ENCODE data around the gene CZIB. TPM values are rescaled to one million over a fixed set of nuclear protein-coding genes. Genes with fewer than 3 reads are reported as not detected.

CZIB gene
- total RNA-seq, 1 experiment from 2014 or later, result 43.1 TPM

DNA sequence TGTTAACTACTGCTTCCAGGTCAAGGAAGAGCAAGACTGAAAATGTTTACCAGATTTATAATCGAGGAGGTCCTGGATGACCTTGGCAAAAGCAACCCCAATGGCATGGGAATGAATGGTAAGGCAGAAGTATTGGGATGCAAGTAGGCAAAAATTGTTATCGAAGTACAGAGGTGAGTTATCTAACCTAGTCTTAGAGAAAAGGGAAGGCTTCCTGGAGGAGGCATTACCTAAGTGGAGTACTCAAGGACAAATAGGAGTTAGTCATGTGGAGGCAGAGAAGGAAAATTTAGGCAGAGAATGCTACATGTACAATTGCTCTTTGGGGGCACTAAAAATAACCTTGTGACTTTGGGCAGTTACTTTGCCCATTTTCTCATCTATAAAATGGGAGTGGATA is 21.4 kb upstream of the CZIB start:
- POLR2A ChIA-PET, result no interaction called here
- intact Hi-C loops (cut with micrococcal nuclease), result no loop called here
- TF ChIP-seq EGR1 (IDR thresholded peaks at IDR 0.05; ENCODE audit: low read depth) (no peak), SRF (IDR thresholded peaks at IDR 0.05; ENCODE audit: low read depth) (no peak), FOSL1 (IDR thresholded peaks at IDR 0.05; ENCODE audit: low read depth) (no peak), YY1 (IDR thresholded peaks at IDR 0.05; ENCODE audit: extremely low read depth, insufficient replicate concordance, low read depth, low read length) (no peak), RAD21 (IDR thresholded peaks at IDR 0.05; ENCODE audit: low read depth) (no peak), ZFX (IDR thresholded peaks at IDR 0.05) (no peak), CEBPB (IDR thresholded peaks at IDR 0.05; ENCODE audit: low read depth) (no peak), SIN3A (IDR thresholded peaks at IDR 0.05; ENCODE audit: low read depth) (no peak), EZH2phosphoT487 (IDR thresholded peaks at IDR 0.05; ENCODE audit: borderline replicate concordance) (no peak), ELF1 (IDR thresholded peaks at IDR 0.05; ENCODE audit: borderline replicate concordance, low read depth) (no peak), CBX3 (IDR thresholded peaks at IDR 0.05; ENCODE audit: low read depth) (no peak), POLR2AphosphoS5 (IDR thresholded peaks at IDR 0.05; ENCODE audit: low read depth, low read length) (no peak), JUND (IDR thresholded peaks at IDR 0.05) (no peak)
- TF ChIP-seq, protein P1, sequence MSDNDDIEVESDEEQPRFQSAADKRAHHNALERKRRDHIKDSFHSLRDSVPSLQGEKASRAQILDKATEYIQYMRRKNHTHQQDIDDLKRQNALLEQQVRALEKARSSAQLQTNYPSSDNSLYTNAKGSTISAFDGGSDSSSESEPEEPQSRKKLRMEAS (IDR thresholded peaks at IDR 0.05), result no peak
- H3K9me2 ChIP-seq (ENCODE audit: insufficient read depth), result no peaks in the 10 kb centered on the region
- no peaks in the 10 kb centered on the region for H3K27me3 ChIP-seq (ENCODE audit: insufficient read depth, low read length)
- RAD21 ChIA-PET (ENCODE audit: low non-redundant PET in 1 of 2, low total read pairs in 2 of 2, uncharacterized antibody in 2 of 2, unreplicated experiment in 2 of 2), result no interaction called here
- CTCF ChIA-PET, result no interaction called here
- no peak overlapping the region for H3K27ac ChIP-seq (ENCODE audit: low read depth, low read length)
- H4K20me1 ChIP-seq (ENCODE audit: insufficient read depth), result no peaks in the 10 kb centered on the region
- no TSS peak for BruUV-seq (replicated peaks)
- H3K4me1 ChIP-seq (ENCODE audit: control insufficient read depth in 1 of 2, insufficient read depth in 2 of 2, low read length in 2 of 2), result peaks cover 8 to 18% of the 10 kb centered on the region in 2 experiments; a peak in 2 of 4 replicates
- no peaks in the 10 kb centered on the region for H3K9me3 ChIP-seq (ENCODE audit: control insufficient read depth in 1 of 2, insufficient read depth in 1 of 2, low read depth in 1 of 2, low read length in 2 of 2)
- no peak overlapping the region for H3K4me3 ChIP-seq (replicated peaks in 1 of 2; ENCODE audit: low read depth in 1 of 2, low read length in 2 of 2)
- H3K4me2 ChIP-seq (ENCODE audit: low read length), result no peak overlapping the region
- no peak overlapping the region for H3K9ac ChIP-seq (ENCODE audit: low read length)
- no peak for ATAC-seq
- H3K36me3 ChIP-seq (ENCODE audit: control insufficient read depth in 1 of 2, insufficient read depth in 2 of 2, low read length in 2 of 2), result peaks cover 5 to 7% of the 10 kb centered on the region in 2 experiments; a peak in 2 of 4 replicates
- H2AFZ ChIP-seq (ENCODE audit: low read depth, low read length, poor library complexity, severe bottlenecking), result no peak overlapping the region
- peaks cover 15% of the 10 kb centered on the region for H3K79me2 ChIP-seq (ENCODE audit: insufficient read depth, low read length)
- no peak for DNase-seq (ENCODE audit: low read depth, low spot score)

Data from HCT116 (cell line).